ENCODE measurements around the gene PI4KA. TPM values are rescaled to one million over a fixed set of nuclear protein-coding genes. Genes with fewer than 3 reads are reported as not detected.
A peak's percentile ranks its signal among the peaks of the same experiment; 100 is the strongest.
"Not testable (repeated sequence)": the region's sequence is repeated elsewhere in the genome, so short reads cannot be mapped to it uniquely, and the experiment has no call there.

Gene PI4KA
- total and polyA plus RNA-seq, 2 donors from 2014 or later: 37.3 to 92.8 TPM

DNA sequence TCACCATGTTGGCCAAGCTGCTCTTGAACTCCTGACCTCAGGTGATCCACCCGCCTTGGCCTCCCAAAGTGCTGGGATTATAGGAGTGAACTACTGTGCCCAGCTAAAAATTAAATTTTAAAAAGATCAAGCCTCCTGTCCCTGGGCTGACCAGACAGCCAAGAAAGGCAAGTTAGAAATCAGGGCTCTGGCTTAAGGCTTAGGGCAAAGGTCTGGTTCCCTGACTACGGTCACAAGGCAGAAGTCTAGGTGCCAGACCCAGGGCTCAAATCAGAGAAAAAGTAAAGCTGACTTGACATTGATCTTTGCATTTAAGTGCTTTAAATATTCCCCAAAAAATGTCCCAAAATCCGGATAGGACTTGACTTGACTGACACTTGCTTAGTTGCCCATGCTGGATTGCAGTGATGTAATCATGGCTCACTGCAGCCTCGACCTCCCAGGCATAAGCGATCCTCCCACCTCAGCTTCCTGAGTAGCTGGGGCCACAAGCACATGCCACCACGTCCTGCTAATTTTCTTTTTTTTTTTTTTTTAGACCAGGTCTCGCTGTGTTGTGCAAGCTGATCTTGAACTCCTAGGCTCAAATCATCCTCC, 41.3 kb upstream of the PI4KA start:
- DNase-seq (no peak), FAIRE-seq (no peak)
- Histone ChIP-seq H3K9me3 (ENCODE audit: control insufficient read depth in 2 of 3, insufficient read depth in 1 of 3, low read length in 3 of 3) (no peaks in the 10 kb centered on the region), H3K9ac (ENCODE audit: low read length in 3 of 3) (no peak overlapping the region), H3K36me3 (ENCODE audit: control insufficient read depth in 2 of 3, insufficient read depth in 3 of 3, low read length in 3 of 3) (no peaks in the 10 kb centered on the region), H3K27ac (ENCODE audit: low read depth in 2 of 2, low read length in 2 of 2) (no peak overlapping the region), H3K4me1 (ENCODE audit: control insufficient read depth in 2 of 3, insufficient read depth in 2 of 3, low read depth in 1 of 3, low read length in 3 of 3) (no peaks in the 10 kb centered on the region), H3K27me3 (ENCODE audit: control insufficient read depth, insufficient read depth, low read length) (no peaks in the 10 kb centered on the region), H3K4me3 (ENCODE audit: low read length in 3 of 3) (no peak overlapping the region)
- TF ChIP-seq, protein P1, sequence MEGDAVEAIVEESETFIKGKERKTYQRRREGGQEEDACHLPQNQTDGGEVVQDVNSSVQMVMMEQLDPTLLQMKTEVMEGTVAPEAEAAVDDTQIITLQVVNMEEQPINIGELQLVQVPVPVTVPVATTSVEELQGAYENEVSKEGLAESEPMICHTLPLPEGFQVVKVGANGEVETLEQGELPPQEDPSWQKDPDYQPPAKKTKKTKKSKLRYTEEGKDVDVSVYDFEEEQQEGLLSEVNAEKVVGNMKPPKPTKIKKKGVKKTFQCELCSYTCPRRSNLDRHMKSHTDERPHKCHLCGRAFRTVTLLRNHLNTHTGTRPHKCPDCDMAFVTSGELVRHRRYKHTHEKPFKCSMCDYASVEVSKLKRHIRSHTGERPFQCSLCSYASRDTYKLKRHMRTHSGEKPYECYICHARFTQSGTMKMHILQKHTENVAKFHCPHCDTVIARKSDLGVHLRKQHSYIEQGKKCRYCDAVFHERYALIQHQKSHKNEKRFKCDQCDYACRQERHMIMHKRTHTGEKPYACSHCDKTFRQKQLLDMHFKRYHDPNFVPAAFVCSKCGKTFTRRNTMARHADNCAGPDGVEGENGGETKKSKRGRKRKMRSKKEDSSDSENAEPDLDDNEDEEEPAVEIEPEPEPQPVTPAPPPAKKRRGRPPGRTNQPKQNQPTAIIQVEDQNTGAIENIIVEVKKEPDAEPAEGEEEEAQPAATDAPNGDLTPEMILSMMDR (IDR thresholded peaks at IDR 0.05; ENCODE audit: borderline replicate concordance, extremely low read depth, insufficient read depth): no peak
- intact Hi-C loops (cut with DNase I): no loop called here

- H3K4me1 ChIP-seq (ENCODE audit: control insufficient read depth in 2 of 3, insufficient read depth in 2 of 3, low read depth in 1 of 3, low read length in 3 of 3); FAIRE-seq; intact Hi-C loops (cut with DNase I); H3K9ac ChIP-seq (ENCODE audit: low read length in 3 of 3); H3K9me3 ChIP-seq (ENCODE audit: control insufficient read depth in 2 of 3, insufficient read depth in 1 of 3, low read length in 3 of 3); H3K4me3 ChIP-seq (ENCODE audit: low read length in 3 of 3); H3K27ac ChIP-seq (ENCODE audit: low read depth in 2 of 2, low read length in 2 of 2); H3K27me3 ChIP-seq (ENCODE audit: control insufficient read depth, insufficient read depth, low read length); H3K36me3 ChIP-seq (ENCODE audit: control insufficient read depth in 2 of 3, insufficient read depth in 3 of 3, low read length in 3 of 3): not testable (repeated sequence)
- DNase-seq: peak in 1 of 5 donors; percentile 8
Measured at GRCh38 chr22:20897737-20898136, 39.1 kb upstream of the PI4KA start.

DNA sequence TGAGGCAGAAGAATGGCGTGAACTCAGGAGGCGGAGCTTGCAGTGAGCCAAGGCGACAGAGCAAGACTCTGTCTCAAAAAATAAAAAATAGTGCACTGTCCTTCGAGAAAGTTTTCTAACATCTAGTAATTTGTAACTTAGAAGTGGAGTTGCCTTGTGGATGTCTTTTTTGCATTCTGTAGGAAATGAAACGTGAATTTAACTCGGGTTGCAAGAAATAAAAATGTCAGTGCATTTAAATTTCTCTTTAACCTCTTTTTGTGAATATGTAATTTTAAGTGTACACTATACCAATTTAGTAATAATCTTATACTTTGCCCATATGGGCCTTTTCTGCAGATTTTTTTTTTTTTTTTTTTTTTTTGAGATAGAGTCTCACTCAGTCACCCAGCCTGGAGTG, 32.4 kb upstream of the PI4KA start:
- intact Hi-C loops (cut with DNase I): no loop called here
- TF ChIP-seq, protein P1 (IDR thresholded peaks at IDR 0.05; ENCODE audit: borderline replicate concordance, extremely low read depth, insufficient read depth): no peak

GRCh38 chr22:20889904-20890540, 31.4 kb upstream of the PI4KA start:
- no peak for FAIRE-seq
- no peak overlapping the region for H3K9ac ChIP-seq (ENCODE audit: low read length in 3 of 3)
- intact Hi-C loops (cut with DNase I): no loop called here
- no peaks in the 10 kb centered on the region for H3K27me3 ChIP-seq (ENCODE audit: control insufficient read depth, insufficient read depth, low read length)
- no peaks in the 10 kb centered on the region for H3K9me3 ChIP-seq (ENCODE audit: control insufficient read depth in 2 of 3, insufficient read depth in 1 of 3, low read length in 3 of 3)
- peaks cover 0 to 7% (median 2%) of the 10 kb centered on the region in 3 donors for H3K36me3 ChIP-seq (ENCODE audit: control insufficient read depth in 2 of 3, insufficient read depth in 3 of 3, low read length in 3 of 3)
- no peak overlapping the region for H3K27ac ChIP-seq (ENCODE audit: low read depth in 2 of 2, low read length in 2 of 2)
- DNase-seq: peak in 1 of 5 donors; percentile 12
- no peak overlapping the region for H3K4me3 ChIP-seq (ENCODE audit: low read length in 3 of 3)
- H3K4me1 ChIP-seq (ENCODE audit: control insufficient read depth in 2 of 3, insufficient read depth in 2 of 3, low read depth in 1 of 3, low read length in 3 of 3): peaks cover 0 to 6% (median 4%) of the 10 kb centered on the region in 3 donors
- TF ChIP-seq, protein P1 (IDR thresholded peaks at IDR 0.05; ENCODE audit: borderline replicate concordance, extremely low read depth, insufficient read depth): no peak

More for the DNA sequence above, 32.4 kb upstream of the PI4KA start:
- DNase-seq (no peak), FAIRE-seq (no peak)
- Histone ChIP-seq H3K4me1 (ENCODE audit: control insufficient read depth in 2 of 3, insufficient read depth in 2 of 3, low read depth in 1 of 3, low read length in 3 of 3) (no peaks in the 10 kb centered on the region), H3K27ac (ENCODE audit: low read depth in 2 of 2, low read length in 2 of 2) (no peak overlapping the region), H3K9ac (ENCODE audit: low read length in 3 of 3) (no peak overlapping the region), H3K4me3 (ENCODE audit: low read length in 3 of 3) (no peak overlapping the region), H3K9me3 (ENCODE audit: control insufficient read depth in 2 of 3, insufficient read depth in 1 of 3, low read length in 3 of 3) (no peaks in the 10 kb centered on the region), H3K36me3 (ENCODE audit: control insufficient read depth in 2 of 3, insufficient read depth in 3 of 3, low read length in 3 of 3) (peaks cover 0 to 7% (median 2%) of the 10 kb centered on the region in 3 donors), H3K27me3 (ENCODE audit: control insufficient read depth, insufficient read depth, low read length) (no peaks in the 10 kb centered on the region)
